ENCODE data around the gene PDGFRB.

Gene PDGFRB

GRCh38 chr5:150065886-150066285 lies 89.8 kb downstream of the PDGFRB start:
- no peaks in the 10 kb centered on the region for H3K27me3 ChIP-seq (ENCODE audit: low read depth, low read length)
- no peaks in the 10 kb centered on the region for H4K20me1 ChIP-seq (ENCODE audit: insufficient read depth, low read length)
- no peak overlapping the region for H3K4me3 ChIP-seq (ENCODE audit: low read length)
- H3K4me1 ChIP-seq (ENCODE audit: low read length): no peaks in the 10 kb centered on the region
- H3K9me3 ChIP-seq (ENCODE audit: insufficient read depth, low read length): no peaks in the 10 kb centered on the region
- H2AFZ ChIP-seq (ENCODE audit: low read depth, low read length): no peak overlapping the region
- H3K36me3 ChIP-seq (replicated peaks; ENCODE audit: low read depth, low read length): no peaks in the 10 kb centered on the region
- no peaks in the 10 kb centered on the region for H3K79me2 ChIP-seq (ENCODE audit: low read length)
- no peak for TF ChIP-seq CTCF (IDR thresholded peaks at IDR 0.05; ENCODE audit: low read depth, low read length)
- TF ChIP-seq EZH2phosphoT487 (IDR thresholded peaks at IDR 0.05; ENCODE audit: low read depth): no peak
- no peak overlapping the region for H3K9ac ChIP-seq (ENCODE audit: low read length)
- H3K4me2 ChIP-seq (ENCODE audit: low read length): no peak overlapping the region
- H3K27ac ChIP-seq (ENCODE audit: low read length): no peak overlapping the region

- Histone ChIP-seq H3K79me2 (ENCODE audit: low read length) (no peaks in the 10 kb centered on the region), H2AFZ (ENCODE audit: low read depth, low read length) (no peak overlapping the region), H3K4me2 (ENCODE audit: low read length) (no peak overlapping the region), H3K27me3 (ENCODE audit: low read depth, low read length) (no peaks in the 10 kb centered on the region), H3K4me3 (ENCODE audit: low read length) (no peak overlapping the region), H3K36me3 (replicated peaks; ENCODE audit: low read depth, low read length) (no peaks in the 10 kb centered on the region), H3K9ac (ENCODE audit: low read length) (no peak overlapping the region), H3K27ac (ENCODE audit: low read length) (no peak overlapping the region), H3K9me3 (ENCODE audit: insufficient read depth, low read length) (no peaks in the 10 kb centered on the region), H3K4me1 (ENCODE audit: low read length) (no peaks in the 10 kb centered on the region), H4K20me1 (ENCODE audit: insufficient read depth, low read length) (no peaks in the 10 kb centered on the region)
- TF ChIP-seq CTCF (IDR thresholded peaks at IDR 0.05; ENCODE audit: low read depth, low read length) (no peak), EZH2phosphoT487 (IDR thresholded peaks at IDR 0.05; ENCODE audit: low read depth) (no peak)
Measured at GRCh38 chr5:150065346-150065745, 90.3 kb downstream of the PDGFRB start.

GRCh38 chr5:150064681-150065220 lies 90.9 kb downstream of the PDGFRB start:
- TF ChIP-seq CTCF (IDR thresholded peaks at IDR 0.05; ENCODE audit: low read depth, low read length) (no peak), EZH2phosphoT487 (IDR thresholded peaks at IDR 0.05; ENCODE audit: low read depth) (no peak)
- no peaks in the 10 kb centered on the region for H3K4me1 ChIP-seq (ENCODE audit: low read length)
- H2AFZ ChIP-seq (ENCODE audit: low read depth, low read length): no peak overlapping the region
- H3K4me2 ChIP-seq (ENCODE audit: low read length): no peak overlapping the region
- no peaks in the 10 kb centered on the region for H3K36me3 ChIP-seq (replicated peaks; ENCODE audit: low read depth, low read length)
- no peaks in the 10 kb centered on the region for H3K79me2 ChIP-seq (ENCODE audit: low read length)
- H3K9me3 ChIP-seq (ENCODE audit: insufficient read depth, low read length): no peaks in the 10 kb centered on the region
- no peaks in the 10 kb centered on the region for H4K20me1 ChIP-seq (ENCODE audit: insufficient read depth, low read length)
- no peak overlapping the region for H3K27ac ChIP-seq (ENCODE audit: low read length)
- H3K9ac ChIP-seq (ENCODE audit: low read length): no peak overlapping the region
- H3K27me3 ChIP-seq (ENCODE audit: low read depth, low read length): no peaks in the 10 kb centered on the region
- no peak overlapping the region for H3K4me3 ChIP-seq (ENCODE audit: low read length)
